SK-N-SH (cell line): Measurements from ENCODE around the gene C2orf15.

ENCODE experiments used
- CTCF ChIP-seq: fragments of 200-600 bp; sonication (generic); IDR thresholded peaks from 2 replicates; pipeline ENCODE4 v1.6.1; 2017; ENCODE audit warnings: antibody characterized with exemption, mild to moderate bottlenecking, moderate library complexity
- GATA2 ChIP-seq: sonication (generic); formaldehyde crosslinking; IDR thresholded peaks from 2 replicates; pipeline ENCODE4 v1.5.0; 2020; ENCODE audit warnings: mild to moderate bottlenecking, missing genetic modification reagents
- MAX ChIP-seq: IDR thresholded peaks from 2 replicates; pipeline ENCODE4 v1.4.0; 2012; ENCODE audit warnings: low read depth
- TEAD4 ChIP-seq: IDR thresholded peaks from 2 replicates; pipeline ENCODE4 v1.4.0; 2012; ENCODE audit warnings: mild to moderate bottlenecking, borderline replicate concordance; ENCODE audit not compliant: insufficient read depth

GRCh38 chr2:99187011-99187410 is 45.5 kb downstream of the C2orf15 start:
- no peak for TF ChIP-seq GATA2
- no peak for TF ChIP-seq CTCF
- TF ChIP-seq MAX: no peak
- no peak for TF ChIP-seq TEAD4
